ENCODE data around the gene CA7. TPM values are rescaled to one million over a fixed set of nuclear protein-coding genes. Genes with fewer than 3 reads are reported as not detected.
"Not testable (repeated sequence)": the region's sequence is repeated elsewhere in the genome, so short reads cannot be mapped to it uniquely, and the experiment has no call there.

The CA7 gene
- total and polyA plus RNA-seq, 2 donors = not detected

- H3K27ac ChIP-seq (ENCODE audit: low read depth) = no peak overlapping the region
- DNase-seq (ENCODE audit: extremely low spot score) = no peak
- H3K36me3 ChIP-seq (ENCODE audit: insufficient read depth) = no peaks in the 10 kb centered on the region
- no peak overlapping the region for H3K4me3 ChIP-seq (ENCODE audit: low read depth, low read length)
- WGBS = 87% methylated on average over 13 of the region's 13 CpGs
- H3K4me1 ChIP-seq (ENCODE audit: insufficient read depth) = no peaks in the 10 kb centered on the region
These were observed 7.2 kb downstream of the CA7 start for GRCh38 chr16:66851166-66851964.

GRCh38 chr16:66853261-66854139, 9.3 kb downstream of the CA7 start:
- no peaks in the 10 kb centered on the region for H3K36me3 ChIP-seq (ENCODE audit: insufficient read depth)
- WGBS = 81% methylated on average over 15 of the region's 15 CpGs
- no peaks in the 10 kb centered on the region for H3K4me1 ChIP-seq (ENCODE audit: insufficient read depth)
- no peak for DNase-seq (ENCODE audit: extremely low spot score)
- H3K4me3 ChIP-seq (ENCODE audit: low read depth, low read length) = no peak overlapping the region
- H3K27ac ChIP-seq (ENCODE audit: low read depth) = no peak overlapping the region

DNA sequence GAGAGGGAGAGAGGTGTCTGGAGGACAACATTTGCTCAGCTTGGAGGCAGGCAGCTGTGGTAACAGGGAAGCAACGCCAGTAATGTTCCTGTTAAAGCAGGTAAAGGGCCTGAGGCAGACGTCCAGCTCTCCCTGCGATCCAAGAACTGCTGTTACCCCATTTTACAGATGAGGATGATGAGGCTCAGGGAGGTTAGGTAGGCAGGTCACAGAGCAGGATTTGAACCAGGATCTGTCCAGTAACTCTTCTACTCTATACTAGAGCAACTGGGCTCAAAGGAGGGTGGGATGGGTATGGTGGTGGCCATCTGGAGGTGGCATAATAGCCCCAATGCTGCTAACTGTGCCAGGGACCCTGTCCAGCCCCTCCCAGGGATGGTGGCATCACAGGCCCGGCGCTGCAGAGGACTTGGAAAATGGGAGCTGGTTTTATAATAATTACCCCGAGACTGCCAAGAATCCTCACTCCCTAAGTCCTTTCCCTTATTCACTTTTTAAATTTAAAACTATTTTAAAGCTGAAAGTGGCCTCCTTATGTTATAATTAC, 12.0 kb downstream of the CA7 start:
- Histone ChIP-seq H3K4me3 (ENCODE audit: low read depth, low read length) (no peak overlapping the region), H3K27ac (ENCODE audit: low read depth) (no peak overlapping the region), H3K4me1 (ENCODE audit: insufficient read depth) (no peaks in the 10 kb centered on the region), H3K36me3 (ENCODE audit: insufficient read depth) (no peaks in the 10 kb centered on the region)
- 93% methylated on average over 6 of the region's 6 CpGs for WGBS
- DNase-seq (ENCODE audit: extremely low spot score) = no peak

DNA sequence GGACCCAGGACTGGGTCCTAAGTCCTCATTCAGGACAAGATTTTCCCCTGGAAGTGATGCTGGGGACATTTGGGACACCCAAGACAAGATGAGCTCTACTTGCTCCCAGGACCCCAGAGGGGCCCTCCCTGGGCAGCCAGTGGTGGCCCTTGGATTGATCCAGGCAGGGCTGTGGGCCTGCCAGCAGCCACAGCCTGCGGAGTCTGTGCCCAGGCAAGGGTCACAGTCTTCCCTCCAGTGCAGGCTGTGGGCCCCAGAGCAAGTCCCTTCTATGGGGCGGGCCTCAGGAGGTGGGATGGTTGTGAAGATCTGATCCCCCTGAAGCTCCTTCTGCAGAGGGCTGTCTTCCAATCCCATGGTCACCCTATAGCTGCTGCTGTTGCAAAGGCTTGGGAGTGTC, 12.6 kb downstream of the CA7 start:
- DNase-seq (ENCODE audit: extremely low spot score) = no peak
- whole genome bisulfite sequencing = 95% methylated on average over 2 of the region's 2 CpGs

DNA sequence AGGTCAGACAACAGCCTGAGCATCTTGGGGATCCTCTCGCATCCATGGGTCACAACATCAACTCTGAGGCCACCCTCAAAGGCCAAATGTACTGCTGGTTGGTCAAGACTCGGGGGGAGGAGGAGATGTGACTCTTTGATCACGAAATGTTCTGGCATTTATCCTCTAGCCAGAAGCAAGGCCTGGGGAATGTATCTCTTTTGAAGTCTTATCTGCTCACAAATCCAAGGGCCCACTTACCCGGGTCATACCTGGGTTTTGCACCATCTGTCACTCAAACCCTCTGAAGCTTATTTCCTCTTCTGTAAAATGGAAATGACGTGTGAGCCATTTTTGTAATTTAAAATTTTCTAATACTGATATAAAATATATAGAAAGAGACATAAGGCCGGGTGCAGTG, 13.2 kb downstream of the CA7 start:
- H3K36me3 ChIP-seq (ENCODE audit: insufficient read depth) = no peaks in the 10 kb centered on the region
- no peak overlapping the region for H3K27ac ChIP-seq (ENCODE audit: low read depth)
- H3K4me1 ChIP-seq (ENCODE audit: insufficient read depth) = no peaks in the 10 kb centered on the region
- 70% methylated on average over 6 of the region's 6 CpGs for WGBS
- no peak for DNase-seq (ENCODE audit: extremely low spot score)
- no peak overlapping the region for H3K4me3 ChIP-seq (ENCODE audit: low read depth, low read length)

More for the DNA sequence above, 12.6 kb downstream of the CA7 start:
- no peak overlapping the region for H3K27ac ChIP-seq (ENCODE audit: low read depth)
- H3K36me3 ChIP-seq (ENCODE audit: insufficient read depth) = no peaks in the 10 kb centered on the region
- no peaks in the 10 kb centered on the region for H3K4me1 ChIP-seq (ENCODE audit: insufficient read depth)
- H3K4me3 ChIP-seq (ENCODE audit: low read depth, low read length) = no peak overlapping the region

- H3K4me3 ChIP-seq (ENCODE audit: low read depth, low read length) = no peak overlapping the region
- no peaks in the 10 kb centered on the region for H3K4me1 ChIP-seq (ENCODE audit: insufficient read depth)
- H3K27ac ChIP-seq (ENCODE audit: low read depth) = no peak overlapping the region
- H3K36me3 ChIP-seq (ENCODE audit: insufficient read depth) = no peaks in the 10 kb centered on the region
- 39% methylated on average over 4 of the region's 4 CpGs for WGBS
- no peak for DNase-seq (ENCODE audit: extremely low spot score)
These were observed 14.7 kb downstream of the CA7 start for GRCh38 chr16:66858740-66859396.

DNA sequence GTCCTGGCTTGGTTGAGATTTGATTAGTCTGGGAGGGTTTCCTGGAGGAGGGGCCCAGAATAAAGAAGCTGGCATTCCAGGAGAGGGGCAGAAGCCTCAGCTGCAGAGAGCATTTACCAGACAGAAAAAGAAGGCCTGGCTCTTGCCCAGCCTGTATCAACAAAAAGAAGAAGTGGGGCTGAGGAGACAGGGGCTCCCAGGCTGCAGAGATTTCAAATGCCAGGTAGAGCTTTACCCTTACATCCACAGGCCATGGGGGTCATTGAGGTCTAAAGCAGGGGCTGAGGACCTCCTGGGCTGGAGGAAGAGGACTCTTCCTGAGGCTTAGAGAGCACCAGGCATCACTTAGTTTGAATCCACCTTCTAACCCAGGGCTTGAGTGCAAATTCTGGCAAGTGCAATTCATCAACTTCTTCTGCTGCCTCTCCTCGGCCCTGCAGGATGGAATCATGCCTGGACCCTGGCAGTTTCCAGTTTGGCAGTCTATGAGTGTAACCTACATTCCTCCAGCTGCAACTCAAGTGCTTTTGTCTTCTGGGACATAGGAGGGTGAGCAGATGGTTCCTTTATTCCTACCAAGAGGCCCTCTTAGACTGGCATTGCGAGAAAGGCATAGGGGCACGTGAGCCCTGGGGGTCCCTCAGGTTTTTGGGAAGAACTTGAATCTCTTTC, 15.3 kb downstream of the CA7 start:
- Histone ChIP-seq H3K4me1 (ENCODE audit: insufficient read depth) (no peaks in the 10 kb centered on the region), H3K27ac (ENCODE audit: low read depth) (no peak overlapping the region), H3K4me3 (ENCODE audit: low read depth, low read length) (no peak overlapping the region), H3K36me3 (ENCODE audit: insufficient read depth) (no peaks in the 10 kb centered on the region)
- DNase-seq (ENCODE audit: extremely low spot score) = no peak
- WGBS = 77% methylated on average over 3 of the region's 3 CpGs

DNA sequence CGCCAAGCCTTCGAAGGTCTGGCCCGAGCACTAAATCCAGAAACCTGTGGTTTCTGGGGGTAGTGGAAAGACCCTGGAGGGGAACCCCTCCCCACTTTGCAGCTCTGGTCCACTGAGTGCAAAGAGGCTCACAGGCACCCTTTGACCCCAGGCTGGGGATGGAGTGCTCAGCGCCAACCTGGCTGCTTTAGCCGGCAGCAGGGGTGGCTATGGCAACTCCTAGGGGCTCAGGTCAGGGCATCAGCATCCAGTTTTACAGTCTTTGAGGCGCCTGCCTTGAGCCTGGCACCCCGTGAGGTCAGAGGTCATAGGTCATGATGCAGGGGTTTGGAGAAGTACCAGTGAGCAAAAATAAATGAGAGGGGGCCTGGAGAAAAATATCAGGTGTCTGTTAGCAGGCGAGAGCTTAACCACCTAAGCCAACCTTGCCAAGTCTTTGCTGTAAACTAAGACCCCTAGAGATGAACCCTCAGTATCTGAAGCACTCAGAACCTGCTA, 17.9 kb downstream of the CA7 start:
- Histone ChIP-seq H3K4me3 (ENCODE audit: low read depth, low read length) (no peak overlapping the region), H3K27ac (ENCODE audit: low read depth) (no peak overlapping the region)

DNA sequence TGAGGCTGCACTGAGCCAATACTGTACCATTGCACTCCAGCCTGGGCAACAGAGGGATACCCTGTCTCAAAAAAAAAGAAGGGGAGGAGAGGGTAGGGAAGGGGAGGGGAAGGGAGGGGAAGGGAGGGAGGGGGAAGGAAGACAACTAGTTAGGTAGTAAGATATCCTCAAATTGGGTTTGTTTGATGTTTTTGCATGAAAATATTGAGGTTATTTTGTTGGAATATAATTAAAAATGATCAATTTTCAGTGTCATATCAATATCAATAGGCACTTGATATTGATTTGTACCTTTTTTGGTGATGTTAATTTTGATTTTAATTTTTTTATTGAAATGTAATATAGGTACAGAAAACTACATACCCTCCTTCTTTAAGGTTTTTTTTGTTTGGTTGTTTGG, 19.5 kb downstream of the CA7 start:
- DNase-seq (ENCODE audit: extremely low spot score) = no peak
- no peaks in the 10 kb centered on the region for H3K36me3 ChIP-seq (ENCODE audit: insufficient read depth)
- H3K27ac ChIP-seq (ENCODE audit: low read depth) = no peak overlapping the region
- H3K4me3 ChIP-seq (ENCODE audit: low read depth, low read length) = no peak overlapping the region
- H3K4me1 ChIP-seq (ENCODE audit: insufficient read depth) = no peaks in the 10 kb centered on the region

More for the DNA sequence above, 17.9 kb downstream of the CA7 start:
- Histone ChIP-seq H3K36me3 (ENCODE audit: insufficient read depth) (no peaks in the 10 kb centered on the region), H3K4me1 (ENCODE audit: insufficient read depth) (no peaks in the 10 kb centered on the region)
- WGBS = 87% methylated on average over 8 of the region's 8 CpGs
- no peak for DNase-seq (ENCODE audit: extremely low spot score)

- no peak for DNase-seq (ENCODE audit: extremely low spot score)
- WGBS = 89% methylated on average over 1 of the region's 1 CpG
- Histone ChIP-seq H3K27ac (ENCODE audit: low read depth) (no peak overlapping the region), H3K36me3 (ENCODE audit: insufficient read depth) (no peaks in the 10 kb centered on the region), H3K4me3 (ENCODE audit: low read depth, low read length) (no peak overlapping the region), H3K4me1 (ENCODE audit: insufficient read depth) (no peaks in the 10 kb centered on the region)
These were observed 25.2 kb downstream of the CA7 start for GRCh38 chr16:66869424-66869823.

GRCh38 chr16:66871363-66871762, 27.1 kb downstream of the CA7 start:
- H3K27ac ChIP-seq (ENCODE audit: low read depth); H3K4me1 ChIP-seq (ENCODE audit: insufficient read depth); H3K4me3 ChIP-seq (ENCODE audit: low read depth, low read length); H3K36me3 ChIP-seq (ENCODE audit: insufficient read depth); DNase-seq (ENCODE audit: extremely low spot score): not testable (repeated sequence)
- 96% methylated on average over 2 of the region's 2 CpGs for WGBS

DNA sequence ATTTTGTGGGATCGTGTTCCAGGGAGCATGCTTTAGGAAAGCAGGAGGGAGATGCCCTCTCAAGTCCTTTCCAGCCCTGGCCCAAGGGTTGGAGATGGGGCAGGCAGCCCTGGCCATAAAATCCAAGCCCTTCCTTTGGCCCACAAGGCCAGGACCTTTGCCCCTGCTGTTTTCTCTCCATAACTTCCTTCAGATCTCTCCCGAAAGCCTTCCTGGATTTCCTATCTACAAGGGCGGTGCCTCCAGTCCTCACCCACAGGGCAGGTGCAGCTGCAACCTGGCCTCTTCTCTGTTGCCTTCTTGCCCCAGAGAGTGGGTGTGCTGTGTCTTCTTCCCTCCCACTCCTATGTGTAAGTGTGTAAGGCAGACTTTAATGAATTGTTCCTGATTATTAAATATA, 27.6 kb downstream of the CA7 start:
- Histone ChIP-seq H3K4me1 (ENCODE audit: insufficient read depth) (no peaks in the 10 kb centered on the region), H3K36me3 (ENCODE audit: insufficient read depth) (no peaks in the 10 kb centered on the region), H3K4me3 (ENCODE audit: low read depth, low read length) (no peak overlapping the region), H3K27ac (ENCODE audit: low read depth) (no peak overlapping the region)
- DNase-seq (ENCODE audit: extremely low spot score) = no peak
- WGBS = 90% methylated on average over 3 of the region's 3 CpGs

- Histone ChIP-seq H3K4me1 (ENCODE audit: insufficient read depth) (no peaks in the 10 kb centered on the region), H3K27ac (ENCODE audit: low read depth) (no peak overlapping the region)
These were observed 28.3 kb downstream of the CA7 start for GRCh38 chr16:66872559-66872942.

More at GRCh38 chr16:66872559-66872942, 28.3 kb downstream of the CA7 start:
- 51% methylated on average over 4 of the region's 4 CpGs for WGBS
- Histone ChIP-seq H3K4me3 (ENCODE audit: low read depth, low read length) (no peak overlapping the region), H3K36me3 (ENCODE audit: insufficient read depth) (no peaks in the 10 kb centered on the region)
- DNase-seq (ENCODE audit: extremely low spot score) = no peak
